ENCODE measurements around the gene FOXS1. TPM values are rescaled to one million over a fixed set of nuclear protein-coding genes. Genes with fewer than 3 reads are reported as not detected.

The FOXS1 gene
- total RNA-seq, 1 experiment from 2014 or later: 0.22 TPM

- WGBS (ENCODE audit: extremely low coverage, insufficient read length, low lambda C conversion rate): no CpG with 5 or more reads among the region's 5 CpGs
- Histone ChIP-seq H3T11ph (ENCODE audit: low read length) (no peak overlapping the region), H2AK5ac (ENCODE audit: insufficient read length, low read length) (no peak overlapping the region), H3K79me2 (ENCODE audit: insufficient read depth, low read length) (no peaks in the 10 kb centered on the region), H3K9ac (ENCODE audit: extremely low read depth, insufficient read length, low read length) (no peak overlapping the region), H4K20me1 (ENCODE audit: control insufficient read depth, insufficient read depth, insufficient read length) (no peaks in the 10 kb centered on the region), H3K14ac (ENCODE audit: insufficient read depth, low read length) (no peak overlapping the region), H2BK120ac (ENCODE audit: low read depth, low read length, poor library complexity, severe bottlenecking) (no peak overlapping the region), H2BK12ac (ENCODE audit: insufficient read length, low read depth, low read length) (no peak overlapping the region), H2BK5ac (ENCODE audit: insufficient read length, low read length) (no peak overlapping the region), H3K27me3 (ENCODE audit: insufficient read depth, low read length) (no peaks in the 10 kb centered on the region), H3K56ac (ENCODE audit: insufficient read length, low read depth, low read length) (no peak overlapping the region), H3K4me2 (ENCODE audit: insufficient read depth, insufficient read length, low read length) (no peak overlapping the region), H3K4me1 (ENCODE audit: insufficient read depth, low read length) (peaks cover 5% of the 10 kb centered on the region; the same call in 1 of the 2 replicates), H4K5ac (ENCODE audit: insufficient read length, low read depth, low read length) (no peak overlapping the region), H3K27ac (ENCODE audit: insufficient read length, low read depth, low read length) (no peak overlapping the region), H4K91ac (ENCODE audit: insufficient read length, low read depth, low read length) (no peak overlapping the region), H4K8ac (replicated peaks; ENCODE audit: insufficient read length, low read depth, low read length) (no peak overlapping the region), H3K18ac (ENCODE audit: insufficient read length, low read depth, low read length) (no peak overlapping the region), H3K23ac (ENCODE audit: insufficient read length, low read depth, low read length) (no peak overlapping the region), H3K9me3 (ENCODE audit: control insufficient read depth, low read depth, low read length) (no peaks in the 10 kb centered on the region), H2BK20ac (ENCODE audit: low read depth, low read length, poor library complexity, severe bottlenecking) (no peak overlapping the region), H3K23me2 (ENCODE audit: insufficient read length, low read depth, low read length, poor library complexity, severe bottlenecking) (peaks cover 13% of the 10 kb centered on the region), H3K4ac (ENCODE audit: low read depth, low read length) (no peak overlapping the region), H2AFZ (ENCODE audit: low read length) (no peak overlapping the region), H2BK15ac (ENCODE audit: low read depth, low read length) (no peak overlapping the region), H3K79me1 (ENCODE audit: insufficient read depth, low read depth, low read length, poor library complexity, severe bottlenecking) (no peaks in the 10 kb centered on the region)
- Mint-ChIP-seq H3K27me3 (ENCODE audit: low read depth) (peaks cover 14% of the 10 kb centered on the region), H3K4me3 (no peak overlapping the region), H3K27ac (no peak overlapping the region), H3K4me1 (peaks cover 29 to 30% of the 10 kb centered on the region in 2 experiments), H3K9me3 (no peaks in the 10 kb centered on the region), H3K36me3 (ENCODE audit: insufficient read depth in 1 of 3, low read depth in 3 of 3) (no peaks in the 10 kb centered on the region; a peak in 1 of 7 replicates)
- no peak for DNase-seq
- no peak for TF ChIP-seq CTCF (conservative IDR thresholded peaks at IDR 0.05)
Observed at GRCh38 chr20:31859266-31859997, 14.0 kb upstream of the FOXS1 start.
